Skeletal muscle tissue (tissue), 4 donors: Measurements from ENCODE around the gene MPV17L2. TPM values are rescaled to one million over a fixed set of nuclear protein-coding genes. Genes with fewer than 3 reads are reported as not detected.

Experiments used
- H3K27ac ChIP-seq: one replicate; pipeline ENCODE4 v1.7.0; 2013; ENCODE audit warnings: mild to moderate bottlenecking, low read depth, low read length, inconsistent platforms
- H3K27me3 ChIP-seq, 3 donors: one replicate each; pipeline ENCODE4 v1.7.0; 2013; ENCODE audit warnings: low read length in 3 of 3; ENCODE audit not compliant: control insufficient read depth in 3 of 3, insufficient read depth in 3 of 3
- H3K36me3 ChIP-seq, 3 donors: one replicate each; pipeline ENCODE4 v1.7.0; 2013; ENCODE audit warnings: low read length in 3 of 3; ENCODE audit not compliant: control insufficient read depth in 3 of 3, insufficient read depth in 3 of 3
- H3K4me1 ChIP-seq, 3 donors: one replicate each; pipeline ENCODE4 v1.7.0; 2013; ENCODE audit warnings: low read length in 3 of 3, mild to moderate bottlenecking in 3 of 3; ENCODE audit not compliant: control insufficient read depth in 3 of 3, insufficient read depth in 3 of 3
- H3K4me3 ChIP-seq, 3 donors: one replicate each; pipeline ENCODE4 v1.7.0; 2013; ENCODE audit warnings: low read length in 3 of 3
- H3K9ac ChIP-seq, 3 donors: one replicate each; pipeline ENCODE4 v1.7.0; 2013; ENCODE audit warnings: low read length in 3 of 3, mild to moderate bottlenecking in 3 of 3, moderate library complexity in 2 of 3, low read depth in 1 of 3
- H3K9me3 ChIP-seq, 3 donors: one replicate each; pipeline ENCODE4 v1.7.0; 2013; ENCODE audit warnings: low read length in 3 of 3; ENCODE audit not compliant: control insufficient read depth in 3 of 3
- total RNA-seq: library from RNA; depleted of rRNA; stranded (reverse); fragments of >200 nt; gene quantifications from one replicate; pipeline ENCODE4 v1.2.3, GENCODE V29; 2014
- donor health status: Osteomylitis.

Gene MPV17L2
- total RNA-seq, 1 donor from 2014 or later = 4.2 TPM

GRCh38 chr19:18159810-18160209, 33.2 kb upstream of the MPV17L2 start:
- H3K4me1 ChIP-seq = peaks cover 48 to 58% (median 52%) of the 10 kb centered on the region in 3 donors
- H3K27ac ChIP-seq = peak overlapping the region; percentile 25
- H3K9ac ChIP-seq = peak overlapping the region in 1 of 3 donors; percentile 76
- H3K9me3 ChIP-seq = no peaks in the 10 kb centered on the region
- no peaks in the 10 kb centered on the region for H3K27me3 ChIP-seq
- peaks cover 20 to 28% (median 25%) of the 10 kb centered on the region in 3 donors for H3K36me3 ChIP-seq
- H3K4me3 ChIP-seq = no peak overlapping the region

GRCh38 chr19:18160493-18160970, 32.5 kb upstream of the MPV17L2 start:
- peak overlapping the region; percentile 68 for H3K27ac ChIP-seq
- H3K9ac ChIP-seq = peak overlapping the region; percentile 51 to 76 (median 65)
- no peaks in the 10 kb centered on the region for H3K27me3 ChIP-seq
- peak overlapping the region; percentile 9 to 60 (median 58) for H3K4me3 ChIP-seq
- peaks cover 23 to 29% (median 23%) of the 10 kb centered on the region in 3 donors for H3K36me3 ChIP-seq
- no peaks in the 10 kb centered on the region for H3K9me3 ChIP-seq
- H3K4me1 ChIP-seq = peaks cover 44 to 53% (median 48%) of the 10 kb centered on the region in 3 donors

- H3K9ac ChIP-seq = peak overlapping the region; percentile 51 to 76 (median 65)
- H3K36me3 ChIP-seq = peaks cover 28 to 31% (median 29%) of the 10 kb centered on the region in 3 donors
- no peaks in the 10 kb centered on the region for H3K9me3 ChIP-seq
- peak overlapping the region; percentile 68 for H3K27ac ChIP-seq
- peaks cover 40 to 47% (median 42%) of the 10 kb centered on the region in 3 donors for H3K4me1 ChIP-seq
- H3K4me3 ChIP-seq = peak overlapping the region; percentile 24 to 60 (median 58)
- H3K27me3 ChIP-seq = no peaks in the 10 kb centered on the region
Observed at GRCh38 chr19:18160971-18161635, 31.9 kb upstream of the MPV17L2 start.

GRCh38 chr19:18161636-18162002, 31.4 kb upstream of the MPV17L2 start:
- Histone ChIP-seq H3K27ac (no peak overlapping the region), H3K9me3 (no peaks in the 10 kb centered on the region), H3K9ac (peak overlapping the region in 2 of 3 donors; percentile 38 to 70), H3K4me3 (peak overlapping the region; percentile 22 to 46 (median 24)), H3K4me1 (peaks cover 35 to 42% (median 37%) of the 10 kb centered on the region in 3 donors), H3K36me3 (peaks cover 27 to 34% (median 33%) of the 10 kb centered on the region in 3 donors), H3K27me3 (no peaks in the 10 kb centered on the region)

GRCh38 chr19:18164072-18164471, 28.9 kb upstream of the MPV17L2 start:
- H3K9me3 ChIP-seq = no peaks in the 10 kb centered on the region
- H3K36me3 ChIP-seq = peaks cover 42 to 52% (median 48%) of the 10 kb centered on the region in 3 donors
- no peaks in the 10 kb centered on the region for H3K27me3 ChIP-seq
- no peak overlapping the region for H3K27ac ChIP-seq
- H3K4me1 ChIP-seq = peaks cover 20 to 24% (median 22%) of the 10 kb centered on the region in 3 donors
- H3K4me3 ChIP-seq = no peak overlapping the region
- no peak overlapping the region for H3K9ac ChIP-seq

- H3K27me3 ChIP-seq = no peaks in the 10 kb centered on the region
Observed at GRCh38 chr19:18165794-18166544, 27.0 kb upstream of the MPV17L2 start.

GRCh38 chr19:18167011-18167410, 26.0 kb upstream of the MPV17L2 start:
- no peak overlapping the region for H3K9ac ChIP-seq
- H3K36me3 ChIP-seq = peaks cover 39 to 51% (median 44%) of the 10 kb centered on the region in 3 donors
- H3K9me3 ChIP-seq = no peaks in the 10 kb centered on the region
- H3K4me3 ChIP-seq = no peak overlapping the region
- H3K27ac ChIP-seq = no peak overlapping the region
- H3K27me3 ChIP-seq = no peaks in the 10 kb centered on the region
- peaks cover 0 to 5% (median 3%) of the 10 kb centered on the region in 3 donors for H3K4me1 ChIP-seq

More at GRCh38 chr19:18165794-18166544, 27.0 kb upstream of the MPV17L2 start:
- H3K27ac ChIP-seq = no peak overlapping the region
- no peak overlapping the region for H3K9ac ChIP-seq
- H3K36me3 ChIP-seq = peaks cover 42 to 56% (median 48%) of the 10 kb centered on the region in 3 donors
- H3K4me1 ChIP-seq = peaks cover 4 to 8% (median 7%) of the 10 kb centered on the region in 3 donors
- H3K9me3 ChIP-seq = no peaks in the 10 kb centered on the region
- no peak overlapping the region for H3K4me3 ChIP-seq

- Histone ChIP-seq H3K4me1 (peaks cover 0 to 6% (median 3%) of the 10 kb centered on the region in 3 donors), H3K9ac (no peak overlapping the region), H3K27ac (no peak overlapping the region), H3K4me3 (no peak overlapping the region), H3K9me3 (no peaks in the 10 kb centered on the region), H3K36me3 (peaks cover 31 to 42% (median 39%) of the 10 kb centered on the region in 3 donors), H3K27me3 (no peaks in the 10 kb centered on the region)
Observed at GRCh38 chr19:18167975-18168645, 24.9 kb upstream of the MPV17L2 start.

- no peak overlapping the region for H3K4me3 ChIP-seq
- no peak overlapping the region for H3K9ac ChIP-seq
- H3K27me3 ChIP-seq = no peaks in the 10 kb centered on the region
- no peak overlapping the region for H3K27ac ChIP-seq
- H3K9me3 ChIP-seq = no peaks in the 10 kb centered on the region
- peaks cover 2 to 13% (median 8%) of the 10 kb centered on the region in 3 donors for H3K4me1 ChIP-seq
- peaks cover 26 to 37% (median 33%) of the 10 kb centered on the region in 3 donors for H3K36me3 ChIP-seq
Observed at GRCh38 chr19:18168673-18169381, 24.2 kb upstream of the MPV17L2 start.
